HEK293 (cell line): ENCODE measurements around the gene MALT1.
A peak's percentile ranks its signal among the peaks of the same experiment; 100 is the strongest.

ENCODE experiments used
- BCL11A ChIP-seq: fragments of 450-650 bp; formaldehyde crosslinking; IDR thresholded peaks from 2 replicates; pipeline ENCODE4 v1.5.1; 2016; ENCODE audit warnings: low read depth, missing biosample characterization, missing genetic modification characterization
- CTCF ChIP-seq: fragments of 450-650 bp; formaldehyde crosslinking; IDR thresholded peaks from 2 replicates; pipeline ENCODE4 v1.5.1; 2016; ENCODE audit warnings: missing biosample characterization, missing genetic modification characterization
- GLIS1 ChIP-seq: fragments of 450-650 bp; formaldehyde crosslinking; IDR thresholded peaks from 2 replicates; pipeline ENCODE4 v1.5.1; 2016; ENCODE audit warnings: missing biosample characterization, missing genetic modification characterization
- KLF1 ChIP-seq: fragments of 450-650 bp; formaldehyde crosslinking; IDR thresholded peaks from 2 replicates; pipeline ENCODE4 v1.5.1; 2016; ENCODE audit warnings: missing biosample characterization, missing genetic modification characterization
- KLF10 ChIP-seq: fragments of 450-650 bp; IDR thresholded peaks from 2 replicates; pipeline ENCODE4 v1.5.1; 2018; ENCODE audit warnings: missing biosample characterization, mild to moderate bottlenecking, missing genetic modification characterization
- TCF7L2 ChIP-seq: IDR thresholded peaks from 2 replicates; pipeline ENCODE4 v1.6.1; 2011; ENCODE audit warnings: low read depth, mild to moderate bottlenecking, inconsistent platforms, low read length, moderate library complexity, borderline replicate concordance
- ZBTB1 ChIP-seq: fragments of 450-650 bp; formaldehyde crosslinking; IDR thresholded peaks from 2 replicates; pipeline ENCODE4 v1.5.1; 2016; ENCODE audit warnings: missing biosample characterization, missing genetic modification characterization
- ZNF2 ChIP-seq: fragments of 450-650 bp; formaldehyde crosslinking; IDR thresholded peaks from 2 replicates; pipeline ENCODE4 v1.5.1; 2016; ENCODE audit warnings: missing biosample characterization, missing genetic modification characterization
- ZNF202 ChIP-seq: fragments of 450-650 bp; formaldehyde crosslinking; IDR thresholded peaks from 2 replicates; pipeline ENCODE4 v1.5.1; 2016; ENCODE audit warnings: missing biosample characterization, missing genetic modification characterization, borderline replicate concordance
- ZNF292 ChIP-seq: fragments of 450-650 bp; formaldehyde crosslinking; IDR thresholded peaks from 2 replicates; pipeline ENCODE4 v1.5.1; 2016; ENCODE audit warnings: low read depth, missing biosample characterization, missing genetic modification characterization, borderline replicate concordance
- ZNF549 ChIP-seq: fragments of 450-650 bp; IDR thresholded peaks from 2 replicates; pipeline ENCODE4 v1.5.1; 2018; ENCODE audit warnings: missing biosample characterization, missing genetic modification characterization, mild to moderate bottlenecking, inconsistent platforms, moderate library complexity
- ZSCAN5A ChIP-seq: fragments of 450-650 bp; formaldehyde crosslinking; IDR thresholded peaks from 2 replicates; pipeline ENCODE4 v1.5.1; 2016; ENCODE audit warnings: missing biosample characterization, missing genetic modification characterization
- TF ChIP-seq, protein P1 (sequence below): fragments of 450-650 bp; formaldehyde crosslinking; IDR thresholded peaks from 2 replicates; pipeline ENCODE4 v1.5.1; 2017; ENCODE audit warnings: missing biosample characterization, missing genetic modification characterization
- TF ChIP-seq, protein P2 (sequence below): fragments of 450-650 bp; formaldehyde crosslinking; IDR thresholded peaks from 2 replicates; pipeline ENCODE4 v1.5.1; 2016; ENCODE audit warnings: missing biosample characterization, missing genetic modification characterization

- TF ChIP-seq, protein P1, sequence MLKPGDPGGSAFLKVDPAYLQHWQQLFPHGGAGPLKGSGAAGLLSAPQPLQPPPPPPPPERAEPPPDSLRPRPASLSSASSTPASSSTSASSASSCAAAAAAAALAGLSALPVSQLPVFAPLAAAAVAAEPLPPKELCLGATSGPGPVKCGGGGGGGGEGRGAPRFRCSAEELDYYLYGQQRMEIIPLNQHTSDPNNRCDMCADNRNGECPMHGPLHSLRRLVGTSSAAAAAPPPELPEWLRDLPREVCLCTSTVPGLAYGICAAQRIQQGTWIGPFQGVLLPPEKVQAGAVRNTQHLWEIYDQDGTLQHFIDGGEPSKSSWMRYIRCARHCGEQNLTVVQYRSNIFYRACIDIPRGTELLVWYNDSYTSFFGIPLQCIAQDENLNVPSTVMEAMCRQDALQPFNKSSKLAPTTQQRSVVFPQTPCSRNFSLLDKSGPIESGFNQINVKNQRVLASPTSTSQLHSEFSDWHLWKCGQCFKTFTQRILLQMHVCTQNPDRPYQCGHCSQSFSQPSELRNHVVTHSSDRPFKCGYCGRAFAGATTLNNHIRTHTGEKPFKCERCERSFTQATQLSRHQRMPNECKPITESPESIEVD (tag by site-specific recombination), result no peak
- TF ChIP-seq CTCF (tag by site-specific recombination) (no peak), KLF10 (tag by site-specific recombination) (no peak), KLF1 (tag by site-specific recombination) (peak; percentile 69), ZBTB1 (tag by site-specific recombination) (no peak), ZSCAN5A (tag by site-specific recombination) (no peak), GLIS1 (tag by site-specific recombination) (peak; percentile 89), TCF7L2 (no peak), ZNF202 (tag by site-specific recombination) (no peak), ZNF549 (tag by site-specific recombination) (no peak), ZNF292 (tag by site-specific recombination) (no peak), ZNF2 (tag by site-specific recombination) (no peak), BCL11A (no peak)
- TF ChIP-seq, protein P2, sequence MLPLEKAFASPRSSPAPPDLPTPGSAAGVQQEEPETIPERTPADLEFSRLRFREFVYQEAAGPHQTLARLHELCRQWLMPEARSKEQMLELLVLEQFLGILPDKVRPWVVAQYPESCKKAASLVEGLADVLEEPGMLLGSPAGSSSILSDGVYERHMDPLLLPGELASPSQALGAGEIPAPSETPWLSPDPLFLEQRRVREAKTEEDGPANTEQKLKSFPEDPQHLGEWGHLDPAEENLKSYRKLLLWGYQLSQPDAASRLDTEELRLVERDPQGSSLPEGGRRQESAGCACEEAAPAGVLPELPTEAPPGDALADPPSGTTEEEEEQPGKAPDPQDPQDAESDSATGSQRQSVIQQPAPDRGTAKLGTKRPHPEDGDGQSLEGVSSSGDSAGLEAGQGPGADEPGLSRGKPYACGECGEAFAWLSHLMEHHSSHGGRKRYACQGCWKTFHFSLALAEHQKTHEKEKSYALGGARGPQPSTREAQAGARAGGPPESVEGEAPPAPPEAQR (tag by site-specific recombination), result no peak
Measured at GRCh38 chr18:58785171-58785805, 114.0 kb downstream of the MALT1 start.
